Neutrophil (primary cell): ENCODE measurements around the gene C10orf143.

Source experiments
- H3K27ac ChIP-seq: fragments of 200-600 bp; sonication (generic); 2 replicates; pipeline ENCODE4 v1.5.1; 2016; ENCODE audit warnings: mild to moderate bottlenecking, moderate library complexity
- H3K27me3 ChIP-seq: fragments of 200-600 bp; sonication (generic); 2 replicates; pipeline ENCODE4 v1.6.0; 2016; ENCODE audit warnings: mild to moderate bottlenecking
- H3K36me3 ChIP-seq: fragments of 200-600 bp; sonication (generic); 2 replicates; pipeline ENCODE4 v1.5.1; 2017
- H3K4me1 ChIP-seq, 2 experiments: fragments of 200-600 bp in 1 of 2; sonication (generic) in 1 of 2; 1 replicate in 1 of 2; 2 replicates in 1 of 2; pipeline versions ENCODE4 v1.5.1 to v1.6.1; 2013 to 2016; ENCODE audit warnings: low read depth in 1 of 2, low read length in 1 of 2, mild to moderate bottlenecking in 1 of 2, moderate library complexity in 1 of 2; ENCODE audit not compliant: control insufficient read depth in 1 of 2, insufficient read depth in 1 of 2
- H3K4me3 ChIP-seq, 2 experiments: fragments of 200-600 bp in 1 of 2; sonication (generic) in 1 of 2; 1 replicate in 1 of 2; 2 replicates in 1 of 2; pipeline ENCODE4 v1.5.1; 2013 to 2016; ENCODE audit warnings: low read depth in 1 of 2, low read length in 1 of 2, mild to moderate bottlenecking in 1 of 2, moderate library complexity in 1 of 2
- H3K9me3 ChIP-seq: fragments of 200-600 bp; sonication (generic); 2 replicates; pipeline ENCODE4 v1.5.1; 2016
- TF ChIP-seq, protein P1 (sequence below): fragments of 200-600 bp; sonication (generic); IDR thresholded peaks from 2 replicates; pipeline ENCODE4 v1.5.1; 2016; ENCODE audit warnings: antibody characterized with exemption

Gene C10orf143

DNA sequence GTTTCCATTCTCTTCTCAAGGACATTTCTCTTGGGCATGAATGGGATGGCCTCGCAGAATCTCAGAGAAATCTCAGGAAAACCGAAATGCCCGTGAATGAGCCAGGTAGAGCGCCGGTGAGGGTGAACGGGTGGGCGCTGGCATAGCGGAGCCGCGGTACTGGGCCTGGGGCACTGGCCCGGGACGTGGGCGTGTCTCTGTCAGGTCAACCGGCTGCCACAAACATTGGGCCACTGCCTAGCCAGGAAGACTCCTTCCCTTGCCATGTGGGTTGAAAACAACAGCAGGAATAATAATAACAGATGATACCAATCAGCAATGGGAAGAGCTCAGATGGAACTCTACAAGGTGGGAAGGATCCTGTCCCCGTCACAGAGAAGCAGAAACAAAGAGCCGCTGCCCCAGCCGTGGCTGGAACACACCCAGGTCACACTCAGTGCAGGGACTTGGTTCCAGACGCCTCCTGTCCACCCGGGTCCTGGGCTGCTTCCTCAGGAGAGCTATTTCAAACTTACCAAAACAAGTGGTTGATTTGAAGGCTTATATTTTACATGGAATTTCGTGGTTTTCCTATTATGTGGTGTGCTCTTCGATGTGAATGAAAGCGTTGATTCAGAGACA is 95.4 kb downstream of the C10orf143 start:
- H3K9me3 ChIP-seq: no peaks in the 10 kb centered on the region
- no peaks in the 10 kb centered on the region for H3K36me3 ChIP-seq
- no peak overlapping the region for H3K4me3 ChIP-seq
- H3K27ac ChIP-seq: no peak overlapping the region
- no peaks in the 10 kb centered on the region for H3K27me3 ChIP-seq
- TF ChIP-seq, protein P1, sequence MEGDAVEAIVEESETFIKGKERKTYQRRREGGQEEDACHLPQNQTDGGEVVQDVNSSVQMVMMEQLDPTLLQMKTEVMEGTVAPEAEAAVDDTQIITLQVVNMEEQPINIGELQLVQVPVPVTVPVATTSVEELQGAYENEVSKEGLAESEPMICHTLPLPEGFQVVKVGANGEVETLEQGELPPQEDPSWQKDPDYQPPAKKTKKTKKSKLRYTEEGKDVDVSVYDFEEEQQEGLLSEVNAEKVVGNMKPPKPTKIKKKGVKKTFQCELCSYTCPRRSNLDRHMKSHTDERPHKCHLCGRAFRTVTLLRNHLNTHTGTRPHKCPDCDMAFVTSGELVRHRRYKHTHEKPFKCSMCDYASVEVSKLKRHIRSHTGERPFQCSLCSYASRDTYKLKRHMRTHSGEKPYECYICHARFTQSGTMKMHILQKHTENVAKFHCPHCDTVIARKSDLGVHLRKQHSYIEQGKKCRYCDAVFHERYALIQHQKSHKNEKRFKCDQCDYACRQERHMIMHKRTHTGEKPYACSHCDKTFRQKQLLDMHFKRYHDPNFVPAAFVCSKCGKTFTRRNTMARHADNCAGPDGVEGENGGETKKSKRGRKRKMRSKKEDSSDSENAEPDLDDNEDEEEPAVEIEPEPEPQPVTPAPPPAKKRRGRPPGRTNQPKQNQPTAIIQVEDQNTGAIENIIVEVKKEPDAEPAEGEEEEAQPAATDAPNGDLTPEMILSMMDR: no peak
- no peaks in the 10 kb centered on the region for H3K4me1 ChIP-seq

DNA sequence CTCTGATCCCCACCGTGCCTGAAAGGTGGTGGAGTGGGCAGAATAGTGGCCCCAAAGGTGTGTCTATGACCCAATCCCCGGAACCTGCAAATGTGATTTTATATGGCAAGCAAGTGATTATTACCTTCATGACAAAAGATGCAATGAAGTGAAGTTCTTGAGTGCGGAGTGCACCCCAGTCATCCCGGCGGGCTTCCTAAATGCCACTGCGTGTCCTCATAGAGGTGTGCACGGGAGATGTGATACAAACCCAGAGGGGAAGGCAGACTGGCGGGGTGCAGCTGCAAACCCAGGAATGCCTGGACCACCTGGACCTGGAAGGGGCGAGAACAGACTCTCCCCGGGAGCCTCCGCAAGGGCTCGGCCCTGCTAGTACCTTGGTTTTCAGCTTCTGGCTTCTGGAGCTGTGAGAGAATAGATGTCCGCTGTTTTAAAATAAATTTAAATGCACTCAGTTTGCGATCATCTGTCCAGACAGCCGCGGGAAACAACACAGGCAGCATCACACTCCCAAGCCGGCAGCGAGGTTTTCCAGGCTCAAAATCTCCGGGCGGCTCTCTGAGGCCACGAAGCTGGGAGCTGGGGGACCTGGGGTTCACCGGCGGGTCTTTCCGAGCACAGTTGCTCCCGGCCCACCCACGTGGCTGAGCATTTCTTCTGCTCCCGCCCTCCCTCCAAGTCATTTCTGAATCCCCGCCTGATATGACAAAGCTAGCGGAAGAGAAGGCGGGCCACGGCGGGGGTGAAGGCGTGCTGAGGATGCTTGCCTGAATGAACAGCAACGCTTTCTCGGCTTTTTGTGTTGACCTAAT is 96.2 kb downstream of the C10orf143 start:
- Histone ChIP-seq H3K36me3 (no peaks in the 10 kb centered on the region), H3K27ac (no peak overlapping the region), H3K9me3 (no peaks in the 10 kb centered on the region), H3K27me3 (no peaks in the 10 kb centered on the region), H3K4me1 (no peaks in the 10 kb centered on the region), H3K4me3 (no peak overlapping the region)
- TF ChIP-seq, protein P1: no peak
